ENCODE data around the gene LTA. TPM values are rescaled to one million over a fixed set of nuclear protein-coding genes. Genes with fewer than 3 reads are reported as not detected.
"Not testable (repeated sequence)": the region's sequence is repeated elsewhere in the genome, so short reads cannot be mapped to it uniquely, and the experiment has no call there.

The LTA gene
- total and polyA plus RNA-seq, 3 donors from 2014 or later, result 1.3 to 2.6 (median 2.0) TPM

DNA sequence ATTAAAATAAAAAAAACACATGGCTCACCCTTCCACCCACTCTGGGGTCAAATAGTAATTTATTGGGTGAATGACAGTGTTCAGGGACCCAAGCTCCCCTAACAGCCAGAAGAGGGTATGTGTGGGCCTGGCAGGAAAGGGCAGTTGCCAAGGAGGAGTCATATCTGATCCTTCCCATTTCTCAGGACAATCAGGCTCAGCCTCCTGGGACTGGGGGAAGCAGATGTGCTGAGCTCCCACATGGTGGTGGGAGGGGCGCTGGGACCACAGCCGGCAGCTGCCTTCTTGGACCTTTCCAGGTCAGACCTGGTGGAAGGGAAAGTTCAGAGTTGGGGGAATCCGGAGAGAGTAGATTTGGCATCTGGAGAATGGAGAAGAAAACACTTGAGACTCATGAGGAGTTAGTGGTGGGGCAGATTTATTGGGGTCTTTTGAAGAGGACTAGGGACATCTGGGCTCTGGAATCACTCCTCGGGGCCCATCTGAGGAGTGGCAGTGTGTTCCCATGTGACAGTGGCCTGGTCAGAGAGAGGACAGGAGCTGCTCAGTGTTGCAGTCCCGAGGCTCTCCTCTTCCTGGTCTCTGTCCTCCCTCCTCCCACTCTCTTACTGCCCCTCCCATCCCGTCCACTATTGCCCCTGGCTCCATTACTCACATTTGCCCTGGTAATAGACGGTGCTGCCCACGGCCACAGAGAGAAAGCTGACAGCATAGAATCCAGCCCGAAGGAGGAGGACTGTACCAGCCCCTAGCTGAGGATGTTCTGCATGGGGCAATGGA lies 17.0 kb downstream of the LTA start:
- intact Hi-C loops (cut with DNase I; ENCODE audit: low total_unique reads), result no loop called here
- H3K9me3 ChIP-seq, result no peaks in the 10 kb centered on the region
- TF ChIP-seq, protein P1, sequence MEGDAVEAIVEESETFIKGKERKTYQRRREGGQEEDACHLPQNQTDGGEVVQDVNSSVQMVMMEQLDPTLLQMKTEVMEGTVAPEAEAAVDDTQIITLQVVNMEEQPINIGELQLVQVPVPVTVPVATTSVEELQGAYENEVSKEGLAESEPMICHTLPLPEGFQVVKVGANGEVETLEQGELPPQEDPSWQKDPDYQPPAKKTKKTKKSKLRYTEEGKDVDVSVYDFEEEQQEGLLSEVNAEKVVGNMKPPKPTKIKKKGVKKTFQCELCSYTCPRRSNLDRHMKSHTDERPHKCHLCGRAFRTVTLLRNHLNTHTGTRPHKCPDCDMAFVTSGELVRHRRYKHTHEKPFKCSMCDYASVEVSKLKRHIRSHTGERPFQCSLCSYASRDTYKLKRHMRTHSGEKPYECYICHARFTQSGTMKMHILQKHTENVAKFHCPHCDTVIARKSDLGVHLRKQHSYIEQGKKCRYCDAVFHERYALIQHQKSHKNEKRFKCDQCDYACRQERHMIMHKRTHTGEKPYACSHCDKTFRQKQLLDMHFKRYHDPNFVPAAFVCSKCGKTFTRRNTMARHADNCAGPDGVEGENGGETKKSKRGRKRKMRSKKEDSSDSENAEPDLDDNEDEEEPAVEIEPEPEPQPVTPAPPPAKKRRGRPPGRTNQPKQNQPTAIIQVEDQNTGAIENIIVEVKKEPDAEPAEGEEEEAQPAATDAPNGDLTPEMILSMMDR (IDR thresholded peaks at IDR 0.05), result no peak
- no peak for TF ChIP-seq POLR2A (IDR thresholded peaks at IDR 0.05)
- WGBS, 2 donors, result 56 to 67% methylated on average over 9 of the region's 9 CpGs
- no peak overlapping the region for H3K4me3 ChIP-seq
- H3K4me1 ChIP-seq, result no peaks in the 10 kb centered on the region
- H3K27ac ChIP-seq, result no peak overlapping the region
- no peaks in the 10 kb centered on the region for H3K27me3 ChIP-seq
- DNase-seq, result no peak
- no peaks in the 10 kb centered on the region for H3K36me3 ChIP-seq (ENCODE audit: low read depth, missing control alignments)

DNA sequence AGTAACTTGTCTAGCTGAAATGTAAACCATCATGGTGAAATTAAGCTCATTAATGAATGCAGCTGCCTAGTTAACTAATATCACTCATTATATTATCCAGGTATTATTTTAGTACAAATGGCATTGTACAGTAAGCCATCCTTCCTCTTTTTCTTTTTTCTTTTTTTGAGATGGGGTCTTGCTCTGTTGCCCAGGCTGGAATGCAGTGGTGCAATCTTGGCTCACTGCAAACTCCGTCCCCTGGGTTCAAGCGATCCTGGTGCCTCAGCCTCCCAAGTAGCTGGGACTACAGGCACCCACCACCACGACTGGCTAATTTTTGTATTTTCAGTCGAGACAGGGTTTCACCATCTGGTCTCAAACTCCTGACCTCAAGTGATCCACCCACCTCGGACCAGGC lies 18.6 kb downstream of the LTA start:
- intact Hi-C loops (cut with DNase I; ENCODE audit: low total_unique reads), result loop anchor here (10.0 kb wide), 1 partner anchor 46 kb away; the partner anchor contains the start of genes ATP6V1G2, DDX39B and NFKBIL1
- H3K27me3 ChIP-seq; H3K9me3 ChIP-seq; H3K27ac ChIP-seq; H3K36me3 ChIP-seq (ENCODE audit: low read depth, missing control alignments); DNase-seq; H3K4me1 ChIP-seq; H3K4me3 ChIP-seq: not testable (repeated sequence)
- WGBS, 2 donors, result 76 to 91% methylated on average over 5 of the region's 5 CpGs

DNA sequence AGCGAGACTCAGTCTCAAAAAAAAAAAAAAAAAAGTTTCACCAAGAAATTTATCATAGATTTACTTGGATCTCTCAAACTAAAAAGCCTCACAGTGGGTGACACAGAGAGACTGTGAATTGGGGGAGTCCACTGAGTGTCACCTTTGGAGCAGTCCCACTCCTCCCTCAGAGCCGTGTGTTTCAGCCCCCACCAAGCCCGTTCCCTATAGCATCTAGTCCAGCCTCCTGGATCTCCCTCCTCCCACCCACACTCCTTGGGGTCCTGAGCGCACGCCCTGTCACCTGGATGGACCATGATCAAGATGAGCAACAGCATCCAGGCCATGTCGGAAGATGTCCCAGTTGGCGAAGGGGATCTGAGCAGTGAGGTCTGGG lies 20.3 kb downstream of the LTA start:
- no peaks in the 10 kb centered on the region for H3K27me3 ChIP-seq
- no peak for DNase-seq
- no peak for TF ChIP-seq POLR2A (IDR thresholded peaks at IDR 0.05)
- TF ChIP-seq, protein P1 (IDR thresholded peaks at IDR 0.05), result no peak
- intact Hi-C loops (cut with DNase I; ENCODE audit: low total_unique reads), result loop anchor here (10.0 kb wide), 1 partner anchor 48 kb away; the partner anchor contains the start of genes ATP6V1G2, DDX39B and NFKBIL1
- no peaks in the 10 kb centered on the region for H3K4me1 ChIP-seq
- no peak overlapping the region for H3K4me3 ChIP-seq
- 83 to 91% methylated on average over 7 of the region's 7 CpGs for WGBS, 2 donors
- H3K9me3 ChIP-seq, result no peaks in the 10 kb centered on the region
- no peaks in the 10 kb centered on the region for H3K36me3 ChIP-seq (ENCODE audit: low read depth, missing control alignments)
- H3K27ac ChIP-seq, result no peak overlapping the region

DNA sequence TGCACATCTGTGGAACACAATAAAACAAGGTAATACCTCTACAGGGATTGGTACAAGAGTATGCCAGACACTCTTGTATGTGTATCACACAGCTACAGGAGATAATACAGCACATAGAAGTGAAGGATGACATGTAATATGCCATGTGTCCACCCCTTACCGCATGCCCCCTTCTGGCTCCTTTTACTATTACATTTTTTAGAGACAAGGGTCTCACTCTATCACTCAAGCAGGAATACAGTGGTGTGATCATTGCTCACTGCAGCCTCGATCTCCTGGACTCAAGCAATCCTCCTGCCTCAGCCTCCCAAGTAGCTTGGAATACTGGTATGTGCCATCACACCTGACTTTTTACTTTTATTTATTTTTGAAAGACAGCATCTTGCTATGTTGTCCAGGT lies 24.9 kb downstream of the LTA start:
- Histone ChIP-seq H3K36me3 (ENCODE audit: low read depth, missing control alignments) (no peaks in the 10 kb centered on the region), H3K4me1 (peaks cover 3% of the 10 kb centered on the region), H3K27ac (no peak overlapping the region), H3K9me3 (no peaks in the 10 kb centered on the region), H3K27me3 (no peaks in the 10 kb centered on the region), H3K4me3 (no peak overlapping the region)
- no peak for DNase-seq
- no peak for TF ChIP-seq POLR2A (IDR thresholded peaks at IDR 0.05)
- TF ChIP-seq, protein P1 (IDR thresholded peaks at IDR 0.05), result peak in 2 of 3 experiments; percentile 23 to 36
- 51 to 61% methylated on average over 2 of the region's 2 CpGs for WGBS, 2 donors
- intact Hi-C loops (cut with DNase I; ENCODE audit: low total_unique reads), result loop anchor here (10.0 kb wide), 1 partner anchor 52 kb away; the partner anchor contains the start of genes ATP6V1G2, DDX39B and NFKBIL1

DNA sequence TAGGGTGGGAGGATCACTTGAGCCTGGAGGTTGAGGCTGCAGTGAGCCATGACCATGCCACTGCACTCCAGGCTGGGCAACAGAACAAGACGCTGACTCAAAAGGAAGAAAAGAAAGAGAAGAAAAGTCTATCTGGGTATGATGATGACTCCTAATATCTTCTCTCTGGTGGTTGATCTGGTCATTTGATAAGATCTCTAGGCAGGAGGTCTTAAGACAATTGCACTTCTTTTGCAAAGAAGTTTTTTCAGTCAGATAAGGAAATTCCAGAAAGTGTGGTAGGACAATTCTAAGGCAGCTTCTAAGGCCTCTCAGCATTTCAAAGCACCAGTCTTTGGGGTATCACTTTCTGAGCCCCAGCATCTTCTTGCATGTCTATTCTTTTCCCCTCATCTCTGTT lies 35.2 kb downstream of the LTA start:
- H3K27me3 ChIP-seq, result no peaks in the 10 kb centered on the region
- TF ChIP-seq POLR2A (IDR thresholded peaks at IDR 0.05), result no peak
- TF ChIP-seq, protein P1 (IDR thresholded peaks at IDR 0.05), result no peak

More for the DNA sequence above, 35.2 kb downstream of the LTA start:
- Histone ChIP-seq H3K36me3 (ENCODE audit: low read depth, missing control alignments) (no peaks in the 10 kb centered on the region), H3K27ac (no peak overlapping the region), H3K4me3 (no peak overlapping the region), H3K4me1 (no peaks in the 10 kb centered on the region), H3K9me3 (no peaks in the 10 kb centered on the region)
- intact Hi-C loops (cut with DNase I; ENCODE audit: low total_unique reads), result no loop called here
- 80 to 94% methylated on average over 1 of the region's 1 CpG for WGBS, 2 donors
- DNase-seq, result no peak
